CD14-positive monocyte (primary cell): Measurements from ENCODE around the gene TANC2. TPM values are rescaled to one million over a fixed set of nuclear protein-coding genes. Genes with fewer than 3 reads are reported as not detected.

Source experiments
- DNase-seq, 3 donors: peaks; one replicate each; pipeline ENCODE4 v3.0.0-alpha.2; 2011 to 2022
- H2AFZ ChIP-seq: 2 replicates; pipeline ENCODE4 v1.6.0; 2012; ENCODE audit warnings: mild to moderate bottlenecking, low read depth, low read length, inconsistent platforms; ENCODE audit not compliant: insufficient read depth, poor library complexity, severe bottlenecking
- H3K27ac ChIP-seq, 2 donors: 1 replicate in 1 of 2; 2 replicates in 1 of 2; pipeline ENCODE4 v1.5.1; 2012 to 2013; ENCODE audit warnings: low read length in 2 of 2, control low read depth in 1 of 2, inconsistent platforms in 1 of 2, low read depth in 1 of 2, mild to moderate bottlenecking in 1 of 2
- H3K27me3 ChIP-seq, 2 donors: one replicate each; pipeline versions ENCODE4 v1.6.0 to v1.6.1; 2011 to 2013; ENCODE audit warnings: low read length in 2 of 2; ENCODE audit not compliant: control insufficient read depth in 2 of 2, insufficient read depth in 2 of 2
- H3K36me3 ChIP-seq, 2 donors: replicated peaks in 1 of 2; 1 replicate in 1 of 2; 2 replicates in 1 of 2; pipeline versions ENCODE4 v1.5.1 to v1.6.1; 2012 to 2013; ENCODE audit warnings: low read length in 2 of 2, control low read depth in 1 of 2, inconsistent platforms in 1 of 2, mild to moderate bottlenecking in 1 of 2; ENCODE audit not compliant: insufficient read depth in 2 of 2, control insufficient read depth in 1 of 2
- H3K4me1 ChIP-seq, 2 donors: 1 replicate in 1 of 2; 2 replicates in 1 of 2; pipeline versions ENCODE4 v1.5.1 to v1.6.1; 2012 to 2013; ENCODE audit warnings: low read length in 2 of 2, control low read depth in 1 of 2, inconsistent platforms in 1 of 2, mild to moderate bottlenecking in 1 of 2, moderate library complexity in 1 of 2; ENCODE audit not compliant: insufficient read depth in 2 of 2, control insufficient read depth in 1 of 2
- H3K4me2 ChIP-seq: replicated peaks from 2 replicates; pipeline ENCODE3; 2012; ENCODE audit warnings: low read length, moderate library complexity, mild to moderate bottlenecking; ENCODE audit not compliant: poor library complexity, severe bottlenecking; ENCODE audit errors: extremely low read depth
- H3K4me3 ChIP-seq, 3 experiments: fragments of 200-600 bp in 1 of 3; sonication (generic) in 1 of 3; replicated peaks in 1 of 3; 1 replicate in 2 of 3; 2 replicates in 1 of 3; pipeline ENCODE4 v1.5.1; 2011 to 2013; ENCODE audit warnings: low read length in 3 of 3, mild to moderate bottlenecking in 3 of 3, control low read depth in 2 of 3, low read depth in 2 of 3, inconsistent platforms in 1 of 3, moderate library complexity in 1 of 3
- H3K79me2 ChIP-seq: 2 replicates; pipeline ENCODE4 v1.6.0; 2012; ENCODE audit warnings: mild to moderate bottlenecking, control low read depth, inconsistent platforms, low read length, moderate library complexity; ENCODE audit not compliant: insufficient read depth
- H3K9ac ChIP-seq: 2 replicates; pipeline ENCODE4 v1.6.0; 2017; ENCODE audit warnings: low read length, mild to moderate bottlenecking; ENCODE audit not compliant: insufficient read depth, poor library complexity, severe bottlenecking
- H3K9me3 ChIP-seq, 2 donors: replicated peaks in 1 of 2; 1 replicate in 1 of 2; 2 replicates in 1 of 2; pipeline versions ENCODE4 v1.5.1 to v1.6.1; 2012 to 2013; ENCODE audit warnings: low read length in 2 of 2, control low read depth in 1 of 2; ENCODE audit not compliant: control insufficient read depth in 1 of 2, insufficient read depth in 1 of 2
- H4K20me1 ChIP-seq: 2 replicates; pipeline ENCODE4 v1.6.0; 2012; ENCODE audit warnings: mild to moderate bottlenecking, low read length, control low read depth, moderate library complexity; ENCODE audit not compliant: insufficient read depth
- H3K27ac Mint-ChIP-seq, 7 donors: one replicate each; pipeline ENCODE4 v1.8.0; 2020; ENCODE audit warnings: mild to moderate bottlenecking in 7 of 7, mixed read lengths in 7 of 7, moderate library complexity in 6 of 7, inconsistent platforms in 2 of 7
- H3K27me3 Mint-ChIP-seq, 3 donors: one replicate each; pipeline ENCODE4 v1.8.0; 2021 to 2022; ENCODE audit warnings: low read depth in 3 of 3, mild to moderate bottlenecking in 3 of 3, mixed read lengths in 3 of 3, moderate library complexity in 3 of 3, inconsistent platforms in 1 of 3
- H3K36me3 Mint-ChIP-seq, 2 donors: one replicate each; pipeline ENCODE4 v1.8.0; 2020; ENCODE audit warnings: mixed read lengths in 2 of 2, inconsistent platforms in 1 of 2, mild to moderate bottlenecking in 1 of 2
- H3K4me1 Mint-ChIP-seq: one replicate; pipeline ENCODE4 v1.8.0; 2020; ENCODE audit warnings: mild to moderate bottlenecking, mixed read lengths
- H3K4me3 Mint-ChIP-seq, 2 donors: one replicate each; pipeline ENCODE4 v1.8.0; 2020; ENCODE audit warnings: mild to moderate bottlenecking in 2 of 2, mixed read lengths in 2 of 2, moderate library complexity in 1 of 2
- H3K9me3 Mint-ChIP-seq, 7 donors: one replicate each; pipeline ENCODE4 v1.8.0; 2020 to 2022; ENCODE audit warnings: mixed read lengths in 7 of 7, mild to moderate bottlenecking in 6 of 7, moderate library complexity in 6 of 7, inconsistent platforms in 2 of 7
- CTCF ChIP-seq: fragments of 200-600 bp; IDR thresholded peaks from one replicate; pipeline ENCODE4 v1.8.0; 2022; ENCODE audit warnings: antibody characterized with exemption, mild to moderate bottlenecking
- WGBS: methylation state at CpG from one replicate; pipeline ENCODE4 v1.1.5; 2013; ENCODE audit warnings: missing lambda C conversion rate; ENCODE audit not compliant: insufficient coverage; 5-methylcytosine and 5-hydroxymethylcytosine counted together
- intact Hi-C, 2 donors: fragments of 100-400 bp; cut with micrococcal nuclease; formaldehyde crosslinking; loops; one replicate each; pipeline versions ENCODE4 v1.15.0 to v1.15.1; 2023
- polyA plus RNA-seq, 3 donors: library from polyadenylated mRNA; depleted of rRNA in 1 of 3; unstranded in 2 of 3; stranded (reverse) in 1 of 3; fragments of 300-500 nt in 2 of 3; fragments of >200 nt in 1 of 3; fragmentation: Illumina TruSeq in 2 of 3; gene quantifications; 1 replicate in 2 of 3; 2 replicates in 1 of 3; pipeline ENCODE4 v1.2.3, GENCODE V29; 2012 to 2021
- small RNA-seq: library from RNA; depleted of rRNA; stranded (forward); fragments of <200 nt; gene quantifications from one replicate; pipeline ENCODE3, GENCODE V24; 2012; ENCODE audit warnings: low read depth; ENCODE audit not compliant: insufficient read length

TANC2 gene
- polyA plus RNA-seq, 3 donors: 0.27 to 6.5 (median 0.34) TPM

- Histone ChIP-seq H3K9me3 (no peaks in the 10 kb centered on the region), H3K4me2 (no peak overlapping the region), H3K27ac (no peak overlapping the region), H3K79me2 (no peaks in the 10 kb centered on the region), H4K20me1 (no peaks in the 10 kb centered on the region), H3K36me3 (no peaks in the 10 kb centered on the region), H3K4me1 (no peaks in the 10 kb centered on the region), H3K27me3 (no peaks in the 10 kb centered on the region), H3K4me3 (no peak overlapping the region), H2AFZ (no peak overlapping the region), H3K9ac (no peak overlapping the region)
- Mint-ChIP-seq H3K4me1 (no peaks in the 10 kb centered on the region), H3K27ac (no peak overlapping the region), H3K36me3 (peaks cover 5 to 7% of the 10 kb centered on the region in 2 donors), H3K4me3 (no peak overlapping the region), H3K9me3 (peaks cover 0 to 8% (median 2%) of the 10 kb centered on the region in 7 donors), H3K27me3 (peaks cover 0 to 2% (median 0%) of the 10 kb centered on the region in 3 donors)
- TF ChIP-seq CTCF: no peak
- no CpG with 5 or more reads among the region's 4 CpGs for WGBS
- intact Hi-C loops: no loop called here
- DNase-seq: no peak
Observed at GRCh38 chr17:63015824-63016223, 49.8 kb downstream of the TANC2 start.

Small RNAs within 50 kb of the gene (small RNA-seq; reads per million reads assigned to genes)
- gene MIR633: not detected

Other genes with a start within 250 kb of the TANC2 start
- gene MARCHF10, start 157.9 kb upstream of the TANC2 start, polyA plus RNA-seq: not detected